GM21526 (cell line): ENCODE measurements around the gene FERMT3.

Experiments used
- ATAC-seq: cut with Tn5 transposase; IDR thresholded peaks from one replicate; pipeline ENCODE4 v1.9.1; 2021; ENCODE audit warnings: moderate library complexity; ENCODE audit not compliant: unreplicated experiment, low FRiP score

The FERMT3 gene

DNA sequence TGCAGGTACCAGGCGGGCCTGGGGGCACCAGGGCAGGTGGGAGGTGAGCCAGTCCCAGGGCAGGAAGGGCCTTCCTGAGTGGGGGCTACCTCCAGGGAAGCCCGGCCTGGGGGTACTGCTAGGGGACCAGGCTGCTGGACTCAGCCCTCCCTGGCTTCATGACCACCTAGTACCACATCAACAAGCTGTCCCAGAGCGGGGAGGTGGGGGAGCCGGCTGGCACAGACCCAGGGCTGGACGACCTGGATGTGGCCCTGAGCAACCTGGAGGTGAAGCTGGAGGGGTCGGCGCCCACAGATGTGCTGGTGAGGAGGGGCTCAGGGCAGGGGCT lies 12.8 kb downstream of the FERMT3 start:
- ATAC-seq = no peak

DNA sequence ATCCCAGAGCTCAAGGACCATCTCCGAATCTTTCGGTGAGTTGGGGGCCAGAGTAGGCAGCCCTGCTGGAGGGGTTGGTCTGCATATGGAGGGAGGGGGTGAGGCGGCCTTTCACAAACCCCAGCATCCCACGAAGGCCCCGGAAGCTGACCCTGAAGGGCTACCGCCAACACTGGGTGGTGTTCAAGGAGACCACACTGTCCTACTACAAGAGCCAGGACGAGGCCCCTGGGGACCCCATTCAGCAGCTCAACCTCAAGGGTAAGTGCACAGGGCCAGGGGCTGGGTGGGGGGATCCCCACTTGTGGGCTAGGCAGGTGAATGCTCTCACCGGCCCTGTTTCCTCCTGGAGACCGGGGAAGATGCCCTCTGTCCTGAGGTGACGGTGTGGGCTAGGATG lies 13.2 kb downstream of the FERMT3 start:
- ATAC-seq = no peak

DNA sequence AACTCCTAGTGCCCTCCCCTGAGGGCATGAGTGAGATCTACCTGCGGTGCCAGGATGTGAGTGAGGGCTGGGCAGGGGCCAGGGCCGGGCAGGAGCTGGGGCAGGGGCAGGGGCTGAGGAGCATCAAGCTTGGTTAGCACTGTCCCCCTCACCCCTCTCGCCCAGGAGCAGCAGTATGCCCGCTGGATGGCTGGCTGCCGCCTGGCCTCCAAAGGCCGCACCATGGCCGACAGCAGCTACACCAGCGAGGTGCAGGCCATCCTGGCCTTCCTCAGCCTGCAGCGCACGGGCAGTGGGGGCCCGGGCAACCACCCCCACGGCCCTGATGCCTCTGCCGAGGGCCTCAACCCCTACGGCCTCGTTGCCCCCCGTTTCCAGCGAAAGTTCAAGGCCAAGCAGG lies 13.8 kb downstream of the FERMT3 start:
- no peak for ATAC-seq

DNA sequence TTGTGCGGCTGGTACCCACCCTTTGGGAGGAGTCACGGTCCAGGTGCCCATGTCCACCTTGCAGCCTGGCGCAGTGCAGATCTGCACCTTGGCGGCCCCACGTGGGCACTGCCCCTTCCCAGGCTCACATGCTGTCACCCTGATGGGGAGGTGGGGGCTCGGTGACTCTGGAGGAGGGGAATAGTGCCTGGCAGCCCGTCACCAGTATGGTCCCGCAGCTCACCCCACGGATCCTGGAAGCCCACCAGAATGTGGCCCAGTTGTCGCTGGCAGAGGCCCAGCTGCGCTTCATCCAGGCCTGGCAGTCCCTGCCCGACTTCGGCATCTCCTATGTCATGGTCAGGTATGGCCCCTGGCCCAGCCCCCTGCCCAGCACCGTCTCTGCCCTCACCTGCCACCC lies 14.3 kb downstream of the FERMT3 start:
- ATAC-seq = no peak

DNA sequence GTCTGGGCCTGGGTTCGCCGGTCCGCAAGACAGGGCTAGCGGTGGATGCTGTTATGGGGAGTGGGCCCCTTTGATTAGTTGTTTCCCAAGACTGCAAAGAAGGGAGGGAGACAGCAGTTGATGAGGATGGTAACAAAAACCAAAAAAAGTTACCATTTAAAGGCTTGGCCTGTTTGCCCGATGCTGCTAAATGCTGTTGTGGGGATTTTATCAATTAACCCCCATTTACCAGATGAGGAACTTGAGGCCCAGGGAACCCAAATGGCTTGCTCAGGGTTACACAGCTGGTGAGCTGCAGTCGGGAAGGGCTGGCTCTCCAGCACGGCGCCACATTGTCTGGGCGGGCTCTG lies 16.1 kb downstream of the FERMT3 start:
- ATAC-seq = no peak

DNA sequence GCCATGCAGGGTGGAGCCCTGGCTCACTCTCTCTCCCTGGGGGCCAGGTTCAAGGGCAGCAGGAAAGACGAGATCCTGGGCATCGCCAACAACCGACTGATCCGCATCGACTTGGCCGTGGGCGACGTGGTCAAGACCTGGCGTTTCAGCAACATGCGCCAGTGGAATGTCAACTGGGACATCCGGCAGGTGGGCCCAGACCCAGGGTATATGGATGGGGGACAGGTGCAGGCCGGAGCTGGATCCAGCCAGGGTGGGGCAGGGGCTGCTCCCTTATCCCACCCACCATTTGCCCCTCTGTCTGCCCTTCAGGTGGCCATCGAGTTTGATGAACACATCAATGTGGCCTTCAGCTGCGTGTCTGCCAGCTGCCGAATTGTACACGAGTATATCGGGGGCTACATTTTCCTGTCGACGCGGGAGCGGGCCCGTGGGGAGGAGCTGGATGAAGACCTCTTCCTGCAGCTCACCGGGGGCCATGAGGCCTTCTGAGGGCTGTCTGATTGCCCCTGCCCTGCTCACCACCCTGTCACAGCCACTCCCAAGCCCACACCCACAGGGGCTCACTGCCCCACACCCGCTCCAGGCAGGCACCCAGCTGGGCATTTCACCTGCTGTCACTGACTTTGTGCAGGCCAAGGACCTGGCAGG lies 16.6 kb downstream of the FERMT3 start:
- ATAC-seq = no peak

DNA sequence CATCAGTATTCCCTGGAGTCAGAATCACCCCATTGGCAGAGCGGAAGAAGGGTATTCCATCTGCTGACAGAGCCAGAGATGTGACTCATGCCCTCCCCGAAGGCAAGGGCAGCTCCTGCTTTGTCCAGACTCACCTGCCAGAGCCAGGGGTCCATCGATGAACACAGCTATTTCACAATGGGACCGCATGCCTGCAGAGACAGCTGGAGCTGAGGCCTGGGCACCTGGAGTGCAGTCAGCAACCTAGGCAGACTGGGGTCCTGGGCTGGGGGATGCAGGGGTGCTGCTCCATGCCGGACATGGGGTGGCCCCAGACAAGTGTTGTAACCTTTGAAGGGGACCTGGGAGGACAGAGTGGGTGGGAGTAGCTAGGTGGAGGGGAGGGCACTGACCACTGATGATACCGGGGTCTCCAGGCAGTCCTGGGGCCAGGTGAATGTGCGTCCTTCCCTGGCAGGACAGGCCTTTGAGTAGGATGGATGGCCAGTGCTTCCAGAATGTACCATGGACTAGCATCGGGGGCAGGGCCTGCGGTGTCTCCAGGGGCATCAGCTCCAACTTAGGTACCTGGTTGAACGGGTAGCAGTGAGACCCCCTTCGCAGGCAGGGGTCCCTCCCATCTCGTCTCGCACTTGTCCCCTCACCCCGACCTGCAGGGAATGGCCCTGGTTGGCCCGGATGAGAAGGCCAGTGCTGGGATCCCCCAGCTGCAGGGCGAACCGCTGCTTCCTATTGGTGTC lies 17.8 kb downstream of the FERMT3 start:
- no peak for ATAC-seq

DNA sequence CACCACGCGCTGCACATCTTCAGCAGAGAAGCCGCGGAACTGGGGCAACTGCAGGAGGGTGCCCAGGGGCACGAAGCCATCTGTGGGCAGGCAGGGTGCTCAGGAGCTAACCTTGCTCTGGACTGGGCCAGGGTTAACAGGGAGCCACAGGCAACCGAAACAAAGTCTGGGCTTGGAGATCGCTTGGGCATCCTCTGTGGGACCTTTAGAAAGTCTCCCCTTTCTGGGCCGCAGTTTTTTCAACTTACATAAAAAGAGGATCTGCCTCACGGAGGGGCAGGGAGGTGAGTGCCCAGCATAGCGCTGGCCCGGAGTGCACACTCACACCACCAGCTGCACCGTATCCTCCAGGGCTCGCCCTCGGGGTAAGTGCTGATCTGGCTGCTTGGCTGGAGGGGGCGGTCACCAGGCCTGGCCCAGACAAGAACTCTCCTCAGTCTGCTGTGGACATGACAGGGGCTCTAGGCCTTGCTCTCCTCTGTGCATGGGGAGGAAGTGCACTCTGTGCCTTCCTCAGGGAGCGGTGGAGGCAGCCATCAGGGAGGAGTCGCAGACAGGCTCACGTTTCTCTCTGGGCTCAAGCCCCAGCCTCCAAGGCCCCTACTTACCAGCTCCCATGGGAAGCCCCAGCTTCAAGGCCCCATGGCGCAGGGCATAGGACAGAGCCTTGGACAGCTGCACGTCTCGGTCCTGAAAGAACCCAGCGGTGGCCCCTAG lies 18.5 kb downstream of the FERMT3 start:
- no peak for ATAC-seq

DNA sequence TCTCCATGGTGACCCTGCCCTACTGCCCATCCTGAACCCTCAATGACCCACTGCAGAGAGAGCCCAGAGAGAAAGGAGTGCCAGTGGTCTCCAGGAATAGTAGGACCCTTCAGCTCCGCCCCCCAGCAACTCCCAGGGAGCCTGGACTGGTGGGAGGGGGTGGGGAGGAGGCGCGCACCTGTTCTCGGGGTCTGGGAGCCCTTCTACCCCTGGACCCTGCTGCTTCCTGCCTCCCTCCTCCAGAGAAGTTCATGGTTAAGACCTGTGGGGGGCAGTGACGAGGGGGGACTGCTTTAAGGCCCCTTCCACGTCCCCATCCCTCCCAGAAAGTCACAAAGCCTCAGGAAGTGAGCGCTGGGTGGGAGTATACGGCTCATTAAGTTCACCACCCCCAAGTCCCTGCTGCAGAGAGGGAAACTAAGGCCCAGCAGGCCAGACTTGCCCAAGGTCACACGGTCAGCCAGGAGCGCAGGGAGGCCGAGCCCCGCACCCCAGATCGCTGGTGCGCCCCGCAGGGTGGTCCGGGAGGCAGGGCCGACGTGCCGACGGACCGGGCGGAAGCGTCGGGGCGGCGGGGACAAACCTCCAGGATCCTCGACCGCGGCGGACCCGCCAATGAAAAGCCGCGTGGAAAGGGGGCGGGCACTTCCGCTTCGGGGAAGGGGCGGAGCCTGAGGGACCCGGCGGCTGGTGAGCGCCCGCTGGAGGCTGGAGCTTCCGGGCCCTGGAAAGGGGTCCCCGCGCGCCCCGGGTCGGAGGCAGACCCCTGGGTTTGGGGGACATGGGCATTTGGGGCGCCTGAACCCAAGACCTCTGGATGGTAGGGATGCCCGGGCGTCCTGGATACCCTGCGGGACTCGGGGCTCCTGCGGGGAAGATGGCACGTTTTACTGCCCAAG lies 19.3 kb downstream of the FERMT3 start, which contains the start of the genes NUDT22 and TRPT1:
NUDT22 (plus strand) TSS at position 667 of the 899 bp plus-strand sequence. CDS start 379 bp downstream, outside the sequence.
TRPT1 (minus strand) TSS at position 579 of the 899 bp plus-strand sequence; CDS start at position 253, 326 bp downstream.
- no peak for ATAC-seq

DNA sequence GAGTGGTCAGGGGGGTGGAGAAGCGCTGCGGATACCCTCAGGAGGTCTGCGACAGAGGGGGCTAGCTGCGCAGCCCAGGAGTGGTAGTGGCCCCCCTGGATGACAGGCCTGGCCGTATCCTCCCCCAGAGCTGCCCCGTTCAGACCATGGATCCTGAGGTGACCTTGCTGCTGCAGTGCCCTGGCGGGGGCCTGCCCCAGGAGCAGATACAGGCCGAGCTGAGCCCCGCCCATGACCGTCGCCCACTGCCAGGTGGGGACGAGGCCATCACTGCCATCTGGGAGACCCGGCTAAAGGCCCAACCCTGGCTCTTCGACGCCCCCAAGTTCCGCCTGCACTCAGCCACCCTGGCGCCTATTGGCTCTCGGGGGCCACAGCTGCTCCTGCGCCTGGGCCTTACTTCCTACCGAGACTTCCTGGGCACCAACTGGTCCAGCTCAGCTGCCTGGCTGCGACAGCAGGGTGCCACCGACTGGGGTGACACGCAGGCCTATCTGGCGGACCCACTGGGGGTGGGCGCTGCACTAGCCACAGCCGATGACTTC lies 20.1 kb downstream of the FERMT3 start:
- ATAC-seq = no peak

DNA sequence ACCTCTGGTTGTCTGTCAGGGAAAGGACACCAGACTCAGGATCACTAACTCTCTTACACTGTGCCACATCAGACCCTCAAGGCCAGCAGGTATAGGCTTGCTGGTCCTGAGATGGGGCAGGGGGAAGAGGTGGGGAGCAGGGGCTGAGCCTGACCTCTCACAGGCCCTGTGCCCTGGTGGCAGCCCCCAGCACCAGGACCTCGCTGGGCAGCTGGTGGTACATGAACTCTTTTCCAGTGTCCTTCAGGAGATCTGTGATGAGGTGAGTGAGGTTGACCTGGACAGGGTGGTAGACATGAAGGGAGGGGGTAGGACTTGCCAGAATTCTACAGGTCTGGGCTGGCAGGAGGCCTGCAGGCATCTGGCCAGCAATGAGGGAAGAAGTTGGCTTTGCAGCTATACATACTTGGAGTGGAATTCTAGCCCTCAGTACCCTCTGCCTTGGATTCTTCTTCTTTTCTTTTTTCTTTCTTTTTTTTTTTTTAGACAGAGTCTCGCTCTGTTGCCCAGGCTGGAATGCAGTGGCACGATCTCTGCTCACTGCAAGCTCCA lies 21.0 kb downstream of the FERMT3 start:
- ATAC-seq = no peak

DNA sequence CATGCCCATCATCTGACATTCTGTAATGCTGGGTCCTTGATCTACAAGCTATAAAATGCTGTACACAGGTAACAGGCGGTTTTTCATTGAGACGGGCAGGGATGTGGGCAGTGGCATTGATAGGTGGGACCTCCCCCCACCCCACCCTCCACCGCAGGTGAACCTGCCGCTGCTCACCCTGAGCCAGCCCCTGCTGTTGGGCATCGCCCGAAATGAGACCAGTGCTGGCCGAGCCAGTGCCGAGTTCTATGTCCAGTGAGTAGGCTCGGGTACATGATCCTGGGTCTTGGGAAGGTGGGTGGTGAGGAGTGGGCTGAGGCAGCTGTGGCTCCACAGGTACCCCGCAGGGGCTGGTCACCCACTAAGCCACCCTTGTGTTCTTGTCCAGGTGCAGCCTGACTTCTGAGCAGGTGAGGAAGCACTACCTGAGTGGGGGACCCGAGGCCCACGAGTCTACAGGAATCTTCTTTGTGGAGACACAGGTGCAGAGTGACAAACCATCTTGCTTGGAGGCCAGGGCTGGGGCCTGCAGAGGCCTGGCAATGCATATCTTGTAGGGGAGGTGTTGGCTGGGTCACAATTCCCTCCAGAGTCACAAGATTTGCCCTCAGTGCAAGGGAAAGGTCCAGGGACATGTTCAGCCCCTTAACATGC lies 22.7 kb downstream of the FERMT3 start:
- no peak for ATAC-seq

DNA sequence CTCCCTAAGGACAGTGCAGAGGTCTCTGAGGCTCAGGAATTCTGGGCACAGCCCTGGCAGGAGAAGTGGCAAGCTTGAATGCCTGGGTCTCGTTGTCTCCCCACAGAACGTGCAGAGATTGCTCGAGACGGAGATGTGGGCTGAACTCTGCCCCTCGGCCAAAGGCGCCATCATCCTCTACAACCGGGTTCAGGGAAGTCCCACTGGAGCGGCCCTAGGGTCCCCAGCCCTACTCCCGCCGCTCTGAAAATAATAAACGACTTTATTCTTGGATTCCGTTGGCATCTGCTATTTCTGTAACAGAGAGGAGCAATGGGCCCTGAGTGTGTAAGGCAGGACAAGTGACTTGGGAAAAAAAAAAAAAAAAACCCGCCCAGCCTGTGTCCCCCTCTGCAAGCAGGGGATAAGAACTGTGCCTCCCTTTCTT lies 23.2 kb downstream of the FERMT3 start:
- ATAC-seq = no peak

DNA sequence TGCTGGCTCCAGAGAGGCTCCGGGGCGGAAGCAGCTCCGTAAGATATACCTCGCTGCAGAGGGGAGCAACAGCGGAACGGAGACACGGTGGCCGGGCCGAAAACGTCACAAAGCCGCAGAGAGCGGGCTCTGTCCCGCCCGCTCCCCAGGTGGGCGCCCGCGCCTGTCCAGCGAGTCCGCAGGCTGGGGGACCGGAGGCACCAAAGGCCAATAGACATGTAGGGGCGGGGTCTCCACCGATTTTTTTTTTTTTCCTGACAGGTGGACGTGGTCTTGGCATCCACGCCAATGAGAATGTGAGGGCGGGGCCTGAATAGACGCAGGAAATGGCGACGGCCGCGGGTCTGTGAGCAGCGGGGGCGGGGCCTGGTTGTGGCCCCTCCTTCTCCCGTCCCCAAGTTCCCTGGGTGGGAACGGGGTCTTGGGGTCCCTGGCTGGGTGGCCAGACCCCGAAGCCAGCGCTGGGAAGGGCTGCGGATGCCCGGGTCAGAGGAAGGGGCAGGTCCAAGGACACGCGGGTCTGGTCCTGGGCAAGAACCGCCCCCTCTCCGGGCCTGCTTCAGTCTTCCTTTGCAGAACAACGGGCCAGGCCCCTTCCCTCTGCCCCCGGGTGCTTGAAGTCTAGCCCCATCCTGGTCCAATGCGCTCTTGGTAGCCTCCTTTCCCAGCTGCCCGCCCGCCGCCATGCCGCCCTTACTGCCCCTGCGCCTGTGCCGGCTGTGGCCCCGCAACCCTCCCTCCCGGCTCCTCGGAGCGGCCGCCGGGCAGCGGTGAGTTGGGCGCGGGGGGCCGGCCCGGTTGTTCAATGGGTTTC lies 23.9 kb downstream of the FERMT3 start, which contains the start of gene DNAJC4:
DNAJC4 (plus strand) TSS at position 378 of the 814 bp plus-strand sequence; CDS start at position 685, 307 bp downstream.
- peak; percentile 40 for ATAC-seq

DNA sequence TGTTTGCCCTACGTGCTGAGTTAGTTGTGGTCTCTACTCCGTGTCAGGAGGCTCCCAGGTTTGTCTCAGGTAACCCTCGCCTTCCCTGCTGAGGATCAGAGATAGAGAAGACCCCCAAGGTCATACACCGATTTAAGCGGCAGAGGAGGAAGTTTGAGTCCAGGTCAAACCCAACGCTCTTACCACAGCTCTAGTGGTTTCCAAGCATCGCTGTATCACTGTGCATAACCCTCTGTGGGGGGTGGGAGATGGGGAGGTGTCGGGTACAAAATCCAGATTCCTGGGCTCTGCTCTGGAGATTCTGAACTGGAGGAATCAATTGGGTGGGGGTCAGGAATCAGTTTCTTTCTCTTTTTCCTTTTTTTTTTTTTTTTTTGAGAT lies 24.5 kb downstream of the FERMT3 start:
- no peak for ATAC-seq

DNA sequence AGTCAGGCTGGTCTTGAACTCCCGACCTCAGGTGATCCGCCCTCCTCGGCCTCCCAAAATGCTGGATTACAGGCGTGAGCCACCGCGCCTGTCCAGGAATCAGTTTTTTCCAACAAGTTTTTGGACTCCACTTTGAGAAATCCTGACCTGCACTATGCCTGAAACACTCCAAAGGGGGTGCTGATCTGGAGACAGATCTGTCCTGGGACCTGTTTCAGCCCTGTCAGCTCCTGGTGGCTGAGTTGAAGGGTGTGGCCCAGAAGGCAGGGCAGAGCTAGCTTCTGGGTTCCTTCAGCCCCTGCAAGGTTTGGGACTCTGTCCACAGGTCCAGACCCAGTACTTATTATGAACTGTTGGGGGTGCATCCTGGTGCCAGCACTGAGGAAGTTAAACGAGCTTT lies 25.0 kb downstream of the FERMT3 start:
- no peak for ATAC-seq

DNA sequence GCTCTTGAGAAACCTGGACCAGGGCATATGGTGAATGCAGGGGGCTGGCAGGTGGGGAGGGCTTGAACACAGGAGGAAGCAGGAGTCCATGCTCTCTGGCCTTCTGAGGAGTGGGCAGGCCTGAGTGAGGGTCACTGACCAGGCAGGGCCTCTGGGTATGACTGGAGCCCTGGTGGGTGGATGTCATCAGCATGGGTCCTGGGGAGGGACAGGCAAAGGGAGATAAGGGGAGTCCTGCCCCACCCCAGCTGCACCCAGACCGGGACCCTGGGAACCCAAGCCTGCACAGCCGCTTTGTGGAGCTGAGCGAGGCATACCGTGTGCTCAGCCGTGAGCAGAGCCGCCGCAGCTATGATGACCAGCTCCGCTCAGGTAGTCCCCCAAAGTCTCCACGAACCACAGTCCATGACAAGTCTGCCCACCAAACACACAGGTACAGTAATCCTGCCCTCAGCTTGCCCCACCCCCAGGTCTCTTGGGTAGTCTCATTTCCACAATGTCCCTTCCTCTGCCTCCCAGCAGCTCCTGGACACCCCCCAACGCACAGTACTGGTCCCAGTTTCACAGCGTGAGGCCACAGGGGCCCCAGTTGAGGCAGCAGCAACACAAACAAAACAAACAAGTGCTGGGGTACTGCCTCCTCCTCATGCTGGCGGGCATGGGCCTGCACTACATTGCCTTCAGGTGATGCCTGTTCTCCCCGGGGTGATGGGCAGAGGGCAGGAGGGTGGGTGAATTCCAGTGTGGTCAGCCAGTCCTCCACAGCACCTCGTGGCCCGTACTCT lies 25.9 kb downstream of the FERMT3 start:
- no peak for ATAC-seq

DNA sequence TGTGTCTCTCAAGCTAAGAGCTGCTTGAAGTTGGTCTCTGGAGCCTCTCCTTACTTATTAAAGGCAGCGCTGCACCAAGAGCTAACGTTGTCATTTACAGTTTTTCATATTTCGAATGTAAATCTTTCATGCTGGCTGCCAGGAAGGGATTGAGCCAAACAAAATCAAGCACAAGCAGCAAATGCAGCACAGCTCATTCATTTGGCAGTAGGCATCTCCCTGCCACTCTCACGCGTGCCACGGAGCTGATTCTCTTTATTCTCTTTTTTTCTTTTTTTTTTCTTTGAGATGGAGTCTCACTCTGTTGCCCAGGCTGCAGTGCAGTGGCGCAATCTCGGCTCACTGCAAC lies 26.4 kb downstream of the FERMT3 start:
- no peak for ATAC-seq
